KOPT-K1 (cell line): ENCODE results near the gene HBG1.
"Not testable (repeated sequence)": the region's sequence is repeated elsewhere in the genome, so short reads cannot be mapped to it uniquely, and the experiment has no call there.

ENCODE experiments used
- H3K27ac ChIP-seq: fragments of 200-600 bp; sonication (generic); 2 replicates; pipeline ENCODE4 v1.5.1; 2016; ENCODE audit warnings: antibody characterized with exemption, mild to moderate bottlenecking, low read depth, low read length; ENCODE audit not compliant: poor library complexity, severe bottlenecking
- H3K36me3 ChIP-seq: fragments of 200-600 bp; sonication (generic); 2 replicates; pipeline ENCODE4 v1.5.1; 2017; ENCODE audit warnings: antibody characterized with exemption, mild to moderate bottlenecking, low read length, moderate library complexity; ENCODE audit not compliant: insufficient read depth
- H3K9me3 ChIP-seq: fragments of 200-600 bp; sonication (generic); 2 replicates; pipeline ENCODE4 v1.5.1; 2017; ENCODE audit warnings: antibody characterized with exemption, low read length, mild to moderate bottlenecking; ENCODE audit not compliant: insufficient read depth, poor library complexity, severe bottlenecking

Gene HBG1

GRCh38 chr11:5258543-5259262 lies 9.0 kb upstream of the HBG1 start:
- no peaks in the 10 kb centered on the region for H3K36me3 ChIP-seq
- H3K27ac ChIP-seq = no peak overlapping the region
- H3K9me3 ChIP-seq = no peaks in the 10 kb centered on the region

GRCh38 chr11:5257296-5257695 lies 7.6 kb upstream of the HBG1 start:
- no peaks in the 10 kb centered on the region for H3K9me3 ChIP-seq

GRCh38 chr11:5254646-5255413 lies 5.2 kb upstream of the HBG1 start, which contains the start of gene HBG2:
Gene HBG2 (minus strand): TSS chr11:5254781. CDS start chr11:5254728, 53 bp downstream.
- not testable (repeated sequence) for H3K27ac ChIP-seq, H3K36me3 ChIP-seq, H3K9me3 ChIP-seq

More at GRCh38 chr11:5257296-5257695, 7.6 kb upstream of the HBG1 start:
- Histone ChIP-seq H3K27ac (no peak overlapping the region), H3K36me3 (no peaks in the 10 kb centered on the region)

DNA sequence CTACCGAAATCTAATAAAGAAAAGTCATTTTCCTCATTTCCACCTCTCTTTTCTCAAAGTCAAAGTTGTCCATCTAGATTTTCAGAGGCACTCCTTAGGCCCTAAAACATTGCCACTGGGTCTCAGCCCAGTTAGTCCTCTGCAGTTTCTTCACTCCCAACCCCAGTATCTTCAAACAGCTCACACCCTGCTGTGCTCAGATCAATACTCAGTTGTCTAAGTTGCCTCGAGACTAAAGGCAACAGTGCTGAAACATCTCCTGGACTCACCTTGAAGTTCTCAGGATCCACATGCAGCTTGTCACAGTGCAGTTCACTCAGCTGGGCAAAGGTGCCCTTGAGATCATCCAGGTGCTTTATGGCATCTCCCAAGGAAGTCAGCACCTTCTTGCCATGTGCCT lies 4.4 kb upstream of the HBG1 start:
- H3K9me3 ChIP-seq, H3K27ac ChIP-seq, H3K36me3 ChIP-seq: not testable (repeated sequence)

- not testable (repeated sequence) for H3K9me3 ChIP-seq, H3K27ac ChIP-seq, H3K36me3 ChIP-seq
Measured at GRCh38 chr11:5253440-5253839, 3.8 kb upstream of the HBG1 start.

- Histone ChIP-seq H3K36me3 (no peaks in the 10 kb centered on the region), H3K9me3 (no peaks in the 10 kb centered on the region), H3K27ac (no peak overlapping the region)
Measured at GRCh38 chr11:5252919-5253265, 3.2 kb upstream of the HBG1 start.

DNA sequence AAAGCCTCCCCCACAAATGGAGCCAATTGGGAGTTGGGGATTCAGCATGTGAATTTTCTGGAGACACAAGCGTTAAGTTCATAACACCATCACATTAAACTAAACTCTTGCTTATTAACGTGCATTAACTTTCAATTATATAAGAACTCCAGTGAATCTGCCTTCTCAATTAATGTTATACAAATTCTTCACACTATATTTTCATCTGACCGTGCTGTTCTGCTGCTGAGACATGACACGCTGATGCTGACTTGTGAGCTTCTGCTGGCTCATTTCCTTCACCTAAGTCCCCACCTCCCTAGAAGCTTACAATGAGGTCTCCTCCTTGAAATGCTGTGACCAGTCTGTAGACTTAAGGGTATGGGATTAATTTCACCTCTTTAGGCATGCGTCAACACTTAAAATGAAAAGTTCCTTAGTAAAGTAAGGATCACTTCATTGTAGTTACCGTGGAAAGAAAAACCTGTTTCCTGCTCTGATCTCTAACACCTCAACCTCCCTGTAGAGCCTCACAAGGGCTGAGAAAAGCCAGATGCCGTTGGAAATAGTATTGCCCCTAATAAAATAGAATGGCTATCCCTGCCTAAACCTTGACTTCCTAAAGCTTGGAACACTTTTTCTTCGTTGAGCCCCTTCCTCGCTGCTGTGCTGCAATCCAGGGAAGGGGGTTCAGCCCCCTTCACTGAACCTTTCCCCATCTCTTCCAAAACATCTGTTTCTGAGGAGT lies 2.7 kb upstream of the HBG1 start:
- Histone ChIP-seq H3K36me3 (no peaks in the 10 kb centered on the region), H3K9me3 (no peaks in the 10 kb centered on the region), H3K27ac (no peak overlapping the region)

- no peak overlapping the region for H3K27ac ChIP-seq
- H3K9me3 ChIP-seq = no peaks in the 10 kb centered on the region
- H3K36me3 ChIP-seq = no peaks in the 10 kb centered on the region
Measured at GRCh38 chr11:5251746-5252145, 2.1 kb upstream of the HBG1 start.

GRCh38 chr11:5250543-5251204 lies 1.0 kb upstream of the HBG1 start:
- Histone ChIP-seq H3K9me3 (no peaks in the 10 kb centered on the region), H3K36me3 (no peaks in the 10 kb centered on the region), H3K27ac (no peak overlapping the region)

GRCh38 chr11:5248498-5248897 lies 1.2 kb downstream of the HBG1 start:
- H3K27ac ChIP-seq, H3K9me3 ChIP-seq, H3K36me3 ChIP-seq: not testable (repeated sequence)

GRCh38 chr11:5247472-5248192 lies 2.0 kb downstream of the HBG1 start:
- Histone ChIP-seq H3K36me3 (no peaks in the 10 kb centered on the region), H3K9me3 (no peaks in the 10 kb centered on the region), H3K27ac (no peak overlapping the region)

GRCh38 chr11:5246772-5247471 lies 2.7 kb downstream of the HBG1 start:
- H3K27ac ChIP-seq = no peak overlapping the region

DNA sequence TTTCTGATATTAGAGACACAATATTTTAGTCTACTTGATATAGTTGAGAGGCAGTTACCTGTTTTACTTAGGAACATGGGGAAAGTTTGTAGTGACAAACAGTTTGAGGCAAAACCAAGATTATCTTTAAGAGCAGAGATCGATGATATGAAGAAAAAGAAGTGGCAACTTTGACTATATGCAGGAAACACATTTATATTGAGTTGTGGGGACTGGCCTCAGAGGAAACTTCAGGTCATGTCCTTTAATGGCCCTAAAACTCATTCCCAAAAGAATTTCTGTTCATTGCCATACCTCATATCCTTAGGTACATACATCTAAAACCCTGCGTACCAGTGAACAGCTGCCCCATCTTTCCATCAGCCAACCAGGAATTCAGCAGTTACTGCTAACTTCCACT lies 4.5 kb downstream of the HBG1 start:
- H3K27ac ChIP-seq = no peak overlapping the region
- H3K36me3 ChIP-seq = no peaks in the 10 kb centered on the region
- H3K9me3 ChIP-seq = no peaks in the 10 kb centered on the region

More at GRCh38 chr11:5246772-5247471, 2.7 kb downstream of the HBG1 start:
- Histone ChIP-seq H3K9me3 (no peaks in the 10 kb centered on the region), H3K36me3 (no peaks in the 10 kb centered on the region)

DNA sequence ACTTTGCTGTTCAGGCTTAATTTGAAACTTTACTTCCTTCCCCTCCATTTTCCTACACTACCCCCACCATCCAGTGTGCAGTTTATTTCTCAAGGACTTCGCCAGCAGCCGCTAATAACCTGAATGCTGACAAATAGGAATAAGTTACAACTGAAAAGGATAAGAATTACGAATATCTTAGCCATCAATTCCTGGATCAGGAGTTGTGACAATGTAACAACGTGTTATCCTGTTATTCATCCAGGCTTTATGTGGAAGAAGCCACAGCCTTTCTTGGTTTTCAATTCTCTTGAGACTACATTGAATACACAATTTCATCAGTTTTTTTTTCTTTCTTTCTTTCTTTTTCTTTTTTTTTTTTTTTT lies 5.9 kb downstream of the HBG1 start:
- Histone ChIP-seq H3K9me3 (no peaks in the 10 kb centered on the region), H3K36me3 (no peaks in the 10 kb centered on the region)

More for the DNA sequence above, 5.9 kb downstream of the HBG1 start:
- no peak overlapping the region for H3K27ac ChIP-seq
